Neuron (in vitro differentiated cells): Measurements from ENCODE around the gene STING1.
A peak's percentile ranks its signal among the peaks of the same experiment; 100 is the strongest.
"Not testable (repeated sequence)": the region's sequence is repeated elsewhere in the genome, so short reads cannot be mapped to it uniquely, and the experiment has no call there.

Experiments used
- H2AFZ ChIP-seq: one replicate; pipeline ENCODE4 v1.6.1; 2013; ENCODE audit warnings: low read depth, mild to moderate bottlenecking, inconsistent platforms, low read length, moderate library complexity
- H3K27me3 ChIP-seq: one replicate; pipeline ENCODE4 v1.6.1; 2013; ENCODE audit warnings: low read length; ENCODE audit not compliant: insufficient read depth
- H3K36me3 ChIP-seq: one replicate; pipeline ENCODE4 v1.6.1; 2013; ENCODE audit warnings: low read length; ENCODE audit not compliant: insufficient read depth
- H3K4me1 ChIP-seq: one replicate; pipeline ENCODE4 v1.6.1; 2013; ENCODE audit warnings: low read length; ENCODE audit not compliant: insufficient read depth
- H3K4me3 ChIP-seq: 2 replicates; pipeline ENCODE4 v1.5.1; 2013; ENCODE audit warnings: mild to moderate bottlenecking, low read length, moderate library complexity
- H3K9me3 ChIP-seq: one replicate; pipeline ENCODE4 v1.6.1; 2013; ENCODE audit warnings: low read length

The STING1 gene

GRCh38 chr5:139492700-139493192, 10.2 kb upstream of the STING1 start:
- H3K27me3 ChIP-seq: peaks cover 3% of the 10 kb centered on the region
- H3K4me1 ChIP-seq: peaks cover 2% of the 10 kb centered on the region
- H3K4me3 ChIP-seq: no peak overlapping the region

GRCh38 chr5:139488260-139488659, 5.7 kb upstream of the STING1 start:
- Histone ChIP-seq H3K4me1 (peaks cover 2% of the 10 kb centered on the region), H3K9me3 (no peaks in the 10 kb centered on the region), H3K4me3 (no peak overlapping the region), H3K36me3 (no peaks in the 10 kb centered on the region), H2AFZ (no peak overlapping the region), H3K27me3 (peaks cover 3% of the 10 kb centered on the region)

More at GRCh38 chr5:139492700-139493192, 10.2 kb upstream of the STING1 start:
- no peaks in the 10 kb centered on the region for H3K36me3 ChIP-seq
- H3K9me3 ChIP-seq: no peaks in the 10 kb centered on the region
- H2AFZ ChIP-seq: no peak overlapping the region

GRCh38 chr5:139486201-139486600, 3.6 kb upstream of the STING1 start:
- Histone ChIP-seq H3K27me3 (peaks cover 3% of the 10 kb centered on the region), H3K9me3 (no peaks in the 10 kb centered on the region)

DNA sequence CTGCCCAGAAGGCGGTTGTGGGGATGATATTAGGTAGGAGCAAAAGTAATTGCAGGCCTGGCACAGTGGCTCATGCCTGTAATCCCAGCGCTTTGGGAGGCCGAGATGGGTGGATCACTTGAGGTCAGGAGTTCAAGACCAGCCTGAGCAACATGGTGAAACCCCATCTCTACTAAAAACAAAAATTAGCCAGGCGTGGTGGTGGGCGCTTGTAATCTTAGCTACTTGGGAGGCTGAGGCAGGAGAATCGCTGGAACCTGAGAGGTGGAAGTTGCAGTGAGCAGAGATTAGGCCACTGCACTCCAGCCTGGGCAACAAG, 291 bp upstream of the STING1 start:
- H3K36me3 ChIP-seq, H3K4me1 ChIP-seq, H3K9me3 ChIP-seq, H3K27me3 ChIP-seq, H3K4me3 ChIP-seq, H2AFZ ChIP-seq: not testable (repeated sequence)

More at GRCh38 chr5:139486201-139486600, 3.6 kb upstream of the STING1 start:
- no peaks in the 10 kb centered on the region for H3K36me3 ChIP-seq
- H3K4me3 ChIP-seq: no peak overlapping the region
- H2AFZ ChIP-seq: no peak overlapping the region
- H3K4me1 ChIP-seq: no peaks in the 10 kb centered on the region

DNA sequence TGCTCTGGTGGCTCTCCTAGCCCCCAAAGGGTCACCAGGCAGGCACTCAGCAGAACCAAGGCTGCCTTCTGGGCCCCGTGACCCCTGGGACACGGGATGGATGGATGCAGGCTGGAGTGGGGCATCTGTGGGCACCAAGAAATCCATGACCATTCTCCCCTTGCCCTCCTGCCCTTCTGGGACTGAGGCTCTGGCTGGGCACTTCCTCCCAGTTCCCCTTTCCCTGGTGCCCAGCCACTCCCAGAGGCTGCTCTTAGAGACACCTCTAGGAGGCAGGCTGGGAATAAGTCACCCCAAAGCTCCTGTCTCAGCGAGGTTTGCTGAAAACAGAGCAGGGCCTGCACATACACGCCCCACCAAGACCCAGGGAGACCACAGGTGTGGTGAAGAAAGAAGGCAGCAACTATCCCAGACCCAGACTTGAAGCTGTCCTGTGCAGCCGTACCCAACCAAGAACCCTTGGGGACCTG, 943 bp downstream of the STING1 start:
- no peaks in the 10 kb centered on the region for H3K27me3 ChIP-seq
- H2AFZ ChIP-seq: no peak overlapping the region
- H3K9me3 ChIP-seq: no peaks in the 10 kb centered on the region
- no peaks in the 10 kb centered on the region for H3K36me3 ChIP-seq
- H3K4me1 ChIP-seq: no peaks in the 10 kb centered on the region
- H3K4me3 ChIP-seq: no peak overlapping the region

GRCh38 chr5:139481122-139481533, 1.4 kb downstream of the STING1 start:
- Histone ChIP-seq H2AFZ (no peak overlapping the region), H3K27me3 (no peaks in the 10 kb centered on the region), H3K36me3 (no peaks in the 10 kb centered on the region), H3K4me3 (no peak overlapping the region), H3K9me3 (no peaks in the 10 kb centered on the region), H3K4me1 (no peaks in the 10 kb centered on the region)

GRCh38 chr5:139479729-139480128, 2.8 kb downstream of the STING1 start:
- H3K27me3 ChIP-seq, H2AFZ ChIP-seq, H3K36me3 ChIP-seq, H3K9me3 ChIP-seq, H3K4me3 ChIP-seq, H3K4me1 ChIP-seq: not testable (repeated sequence)

DNA sequence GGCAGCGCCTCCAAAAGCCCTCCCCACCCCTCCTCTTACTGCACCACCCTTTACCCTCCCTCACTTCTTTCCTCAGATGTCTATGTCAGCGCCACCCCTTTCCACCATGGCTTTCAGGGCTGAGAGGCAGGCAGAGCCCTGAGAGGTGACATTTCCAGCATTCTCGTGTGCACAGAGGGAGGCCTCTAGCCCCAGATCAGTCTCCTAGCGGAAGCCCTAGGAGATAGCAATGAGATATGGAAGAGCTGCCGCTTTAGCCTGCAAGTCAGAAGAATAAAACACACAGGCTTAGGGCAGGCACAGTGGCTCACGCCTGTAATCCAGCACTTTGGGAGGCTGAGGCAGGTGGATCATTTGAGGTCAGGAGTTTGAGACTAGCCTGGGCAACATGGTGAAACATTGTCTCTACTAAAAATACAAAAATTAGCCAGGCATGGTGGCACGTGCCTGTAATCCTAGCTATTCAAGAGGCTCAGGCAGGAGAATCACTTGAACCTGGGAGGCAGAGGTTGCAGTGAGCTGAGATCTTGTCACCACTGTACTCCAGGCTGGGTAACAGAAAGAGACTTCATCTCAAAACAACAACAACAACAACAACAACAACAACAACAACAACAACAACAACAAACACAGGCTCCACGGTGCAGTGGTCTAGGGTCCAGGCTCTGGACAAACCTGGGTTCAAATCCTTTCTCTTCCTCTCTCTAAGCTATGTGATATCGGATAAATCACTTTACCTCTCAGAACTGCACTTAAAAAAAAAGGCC, 3.7 kb downstream of the STING1 start:
- H3K4me3 ChIP-seq, H3K4me1 ChIP-seq, H3K9me3 ChIP-seq, H3K36me3 ChIP-seq, H2AFZ ChIP-seq, H3K27me3 ChIP-seq: not testable (repeated sequence)

- H3K4me1 ChIP-seq: peaks cover 12% of the 10 kb centered on the region
- H3K27me3 ChIP-seq: no peaks in the 10 kb centered on the region
- no peak overlapping the region for H3K4me3 ChIP-seq
- H3K9me3 ChIP-seq: no peaks in the 10 kb centered on the region
- H2AFZ ChIP-seq: no peak overlapping the region
- no peaks in the 10 kb centered on the region for H3K36me3 ChIP-seq
Observed at GRCh38 chr5:139475865-139476617, 6.5 kb downstream of the STING1 start.

- Histone ChIP-seq H3K4me1 (peaks cover 12% of the 10 kb centered on the region), H2AFZ (no peak overlapping the region), H3K27me3 (no peaks in the 10 kb centered on the region), H3K36me3 (no peaks in the 10 kb centered on the region), H3K4me3 (no peak overlapping the region), H3K9me3 (no peaks in the 10 kb centered on the region)
Observed at GRCh38 chr5:139474890-139475791, 7.4 kb downstream of the STING1 start.

DNA sequence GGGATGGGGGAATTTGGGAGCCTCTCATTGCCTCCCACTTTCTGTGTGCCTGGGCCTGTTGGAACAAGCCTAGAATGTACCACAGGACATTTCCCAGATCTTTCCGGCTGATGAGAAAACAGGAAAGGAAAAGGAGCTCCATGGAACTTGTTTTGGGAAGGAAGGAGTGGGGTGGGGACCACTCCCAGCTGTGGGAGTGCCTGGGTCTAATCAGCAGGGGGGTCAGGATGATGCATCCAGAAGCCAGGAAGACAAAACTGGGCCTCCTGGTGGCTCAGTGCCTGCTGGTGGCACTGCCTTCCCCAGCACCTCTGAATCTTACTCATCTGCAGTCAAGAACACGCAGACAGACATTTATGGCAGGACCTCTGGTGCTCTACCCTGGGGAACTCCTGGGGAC, 9.0 kb downstream of the STING1 start:
- H3K36me3 ChIP-seq: no peaks in the 10 kb centered on the region
- no peaks in the 10 kb centered on the region for H3K27me3 ChIP-seq
- no peak overlapping the region for H3K4me3 ChIP-seq
- H2AFZ ChIP-seq: peak overlapping the region; percentile 6
- peaks cover 12% of the 10 kb centered on the region for H3K4me1 ChIP-seq
- H3K9me3 ChIP-seq: no peaks in the 10 kb centered on the region

DNA sequence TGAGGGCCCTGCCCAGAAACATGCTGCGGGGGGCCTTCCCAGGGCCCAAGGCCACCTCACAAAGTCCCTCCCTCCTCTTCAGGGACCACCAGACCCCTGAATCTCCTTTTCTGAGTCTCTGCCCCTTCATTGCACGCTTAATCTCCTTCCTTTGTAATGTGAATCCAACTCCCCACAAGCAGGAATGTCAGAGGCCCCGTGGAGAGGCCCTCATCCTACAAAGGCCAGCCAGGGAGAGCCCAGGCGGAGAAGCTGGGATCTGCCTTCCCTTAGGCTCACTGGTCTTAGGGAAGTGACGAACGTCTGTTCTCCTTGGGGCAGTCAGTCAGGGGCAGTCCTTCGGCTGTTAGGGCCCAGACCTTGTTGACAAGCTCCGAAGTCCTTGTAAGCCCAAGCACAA, 9.5 kb downstream of the STING1 start:
- Histone ChIP-seq H3K9me3 (no peaks in the 10 kb centered on the region), H2AFZ (peak overlapping the region; percentile 6), H3K4me3 (no peak overlapping the region), H3K36me3 (no peaks in the 10 kb centered on the region), H3K27me3 (no peaks in the 10 kb centered on the region), H3K4me1 (peaks cover 12% of the 10 kb centered on the region)
